ENCODE measurements around the gene NCDN.

The NCDN gene

DNA sequence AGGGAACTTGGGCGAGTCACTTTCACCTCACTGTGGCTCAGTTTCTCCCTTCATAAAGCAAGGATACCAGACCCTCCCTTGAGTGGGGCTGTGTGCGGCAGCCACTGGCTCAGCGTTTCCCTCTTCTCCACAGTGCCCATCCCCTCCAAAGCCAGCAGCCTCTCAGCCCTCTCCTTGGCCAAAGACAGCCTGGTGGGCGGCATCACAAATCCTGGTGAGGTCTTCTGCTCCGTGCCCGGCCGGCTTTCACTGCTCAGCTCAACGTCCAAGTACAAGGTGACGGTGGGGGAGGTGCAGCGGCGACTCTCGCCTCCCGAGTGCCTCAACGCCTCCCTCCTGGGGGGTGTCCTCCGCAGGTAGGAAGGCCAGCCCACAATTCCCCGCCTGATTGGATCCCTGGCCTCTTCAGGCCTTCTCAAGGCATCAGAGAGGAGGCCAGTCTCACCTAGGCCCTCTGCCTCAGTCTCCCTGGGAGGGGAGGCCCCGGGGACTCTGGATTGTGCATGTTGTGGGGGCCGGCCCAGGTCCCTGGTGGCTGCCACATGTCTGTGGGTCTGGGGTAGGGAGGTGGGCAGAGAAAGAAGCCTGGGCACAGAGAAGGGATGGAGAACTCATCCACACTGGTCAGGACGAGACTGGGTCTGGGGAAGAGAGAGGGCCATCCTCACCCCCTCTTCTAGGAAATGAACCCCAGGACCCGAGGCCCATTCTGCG, 30.8 kb downstream of the NCDN start:
- TF ChIP-seq, protein P1, sequence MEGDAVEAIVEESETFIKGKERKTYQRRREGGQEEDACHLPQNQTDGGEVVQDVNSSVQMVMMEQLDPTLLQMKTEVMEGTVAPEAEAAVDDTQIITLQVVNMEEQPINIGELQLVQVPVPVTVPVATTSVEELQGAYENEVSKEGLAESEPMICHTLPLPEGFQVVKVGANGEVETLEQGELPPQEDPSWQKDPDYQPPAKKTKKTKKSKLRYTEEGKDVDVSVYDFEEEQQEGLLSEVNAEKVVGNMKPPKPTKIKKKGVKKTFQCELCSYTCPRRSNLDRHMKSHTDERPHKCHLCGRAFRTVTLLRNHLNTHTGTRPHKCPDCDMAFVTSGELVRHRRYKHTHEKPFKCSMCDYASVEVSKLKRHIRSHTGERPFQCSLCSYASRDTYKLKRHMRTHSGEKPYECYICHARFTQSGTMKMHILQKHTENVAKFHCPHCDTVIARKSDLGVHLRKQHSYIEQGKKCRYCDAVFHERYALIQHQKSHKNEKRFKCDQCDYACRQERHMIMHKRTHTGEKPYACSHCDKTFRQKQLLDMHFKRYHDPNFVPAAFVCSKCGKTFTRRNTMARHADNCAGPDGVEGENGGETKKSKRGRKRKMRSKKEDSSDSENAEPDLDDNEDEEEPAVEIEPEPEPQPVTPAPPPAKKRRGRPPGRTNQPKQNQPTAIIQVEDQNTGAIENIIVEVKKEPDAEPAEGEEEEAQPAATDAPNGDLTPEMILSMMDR (IDR thresholded peaks at IDR 0.05; ENCODE audit: extremely low read depth, missing control alignments): no peak
- DNase-seq (ENCODE audit: low spot score): no peak

DNA sequence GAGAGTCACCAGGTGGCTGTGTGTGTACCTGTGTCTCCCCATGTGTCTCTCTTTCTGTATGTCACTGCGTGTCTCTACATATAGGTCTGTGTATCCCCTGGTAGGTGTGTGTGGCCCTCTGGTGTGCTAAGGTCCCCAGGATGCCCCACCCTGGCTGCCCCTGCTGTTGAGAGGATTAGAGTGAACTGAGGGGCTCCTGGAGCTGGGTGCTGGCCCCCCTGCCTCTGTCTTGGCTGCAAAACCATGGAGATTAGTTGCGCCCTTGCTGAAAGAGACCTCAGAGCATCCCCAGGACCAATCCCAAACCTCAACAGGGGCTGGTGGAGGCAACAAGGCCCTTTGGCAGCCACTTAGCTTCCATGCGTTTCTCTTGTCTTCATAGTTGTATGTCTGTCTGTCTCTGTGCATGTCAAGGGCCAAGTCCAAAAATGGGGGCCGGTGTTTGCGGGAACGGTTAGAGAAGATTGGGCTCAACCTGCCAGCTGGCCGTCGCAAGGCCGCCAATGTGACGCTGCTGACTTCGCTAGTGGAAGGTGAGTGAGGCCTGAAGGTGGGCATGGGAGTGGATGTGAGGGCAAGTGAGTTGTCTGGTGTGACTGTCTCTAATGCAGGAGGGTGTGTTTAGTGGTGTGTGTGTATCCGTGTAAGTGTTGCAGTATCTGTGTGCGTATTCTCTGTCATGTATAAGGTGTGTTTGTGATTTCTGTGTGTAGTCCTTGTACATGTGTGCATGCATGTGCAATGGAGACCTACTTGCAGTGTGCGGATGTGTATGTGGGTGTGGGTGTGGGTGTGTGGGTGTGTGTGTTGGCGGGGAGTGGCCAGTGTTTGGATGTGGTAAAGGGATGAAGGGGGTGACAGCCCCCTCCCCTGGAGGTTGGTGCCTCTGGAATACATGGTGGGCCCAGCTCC, 32.2 kb downstream of the NCDN start:
- TF ChIP-seq, protein P1 (IDR thresholded peaks at IDR 0.05; ENCODE audit: extremely low read depth, missing control alignments): no peak

DNA sequence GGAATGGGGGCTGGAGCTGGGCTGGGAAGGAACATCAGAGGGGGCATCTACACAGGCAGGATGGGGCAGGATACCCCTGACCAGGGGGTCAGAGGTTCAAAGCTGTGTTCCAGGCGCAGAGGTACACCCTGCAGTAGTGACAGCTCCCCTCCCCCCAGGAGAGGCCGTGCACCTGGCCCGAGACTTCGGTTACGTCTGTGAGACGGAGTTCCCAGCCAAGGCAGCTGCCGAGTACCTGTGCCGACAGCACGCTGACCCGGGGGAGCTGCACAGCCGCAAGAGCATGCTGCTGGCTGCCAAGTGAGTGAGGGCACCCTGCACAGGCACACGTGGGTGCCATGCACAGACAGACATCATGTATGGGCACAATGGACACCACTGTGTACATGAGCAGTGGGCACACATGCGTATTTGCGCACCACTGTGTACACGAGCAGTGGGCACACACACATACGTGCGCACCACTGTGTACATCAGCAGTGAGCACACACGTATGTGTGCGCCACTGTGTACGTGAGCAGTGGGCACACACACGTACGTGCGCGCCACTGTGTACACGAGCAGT, 33.0 kb downstream of the NCDN start:
- TF ChIP-seq, protein P1 (IDR thresholded peaks at IDR 0.05; ENCODE audit: extremely low read depth, missing control alignments): no peak
- no peak for DNase-seq (ENCODE audit: low spot score)

More for the DNA sequence above, 32.2 kb downstream of the NCDN start:
- DNase-seq (ENCODE audit: low spot score): no peak

DNA sequence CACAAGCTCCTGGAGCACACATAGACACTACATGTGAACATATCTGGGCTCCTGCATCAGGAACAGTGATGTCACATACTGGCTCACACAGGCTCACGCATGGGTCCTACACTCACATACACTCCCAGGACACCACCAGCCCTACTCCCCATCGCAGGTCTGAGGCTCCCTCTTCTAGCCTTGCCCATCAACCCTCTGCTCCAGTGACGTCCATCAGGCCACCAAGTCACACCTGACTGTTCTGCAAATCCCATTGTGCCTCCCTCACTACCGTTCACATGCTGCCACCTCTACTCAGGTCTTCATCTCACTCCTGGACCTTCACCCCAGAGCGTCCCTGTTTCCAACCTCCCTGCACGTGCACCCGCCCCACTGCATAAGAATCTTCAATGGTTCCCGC, 33.6 kb downstream of the NCDN start:
- no peak for DNase-seq (ENCODE audit: low spot score)
- TF ChIP-seq, protein P1 (IDR thresholded peaks at IDR 0.05; ENCODE audit: extremely low read depth, missing control alignments): no peak

DNA sequence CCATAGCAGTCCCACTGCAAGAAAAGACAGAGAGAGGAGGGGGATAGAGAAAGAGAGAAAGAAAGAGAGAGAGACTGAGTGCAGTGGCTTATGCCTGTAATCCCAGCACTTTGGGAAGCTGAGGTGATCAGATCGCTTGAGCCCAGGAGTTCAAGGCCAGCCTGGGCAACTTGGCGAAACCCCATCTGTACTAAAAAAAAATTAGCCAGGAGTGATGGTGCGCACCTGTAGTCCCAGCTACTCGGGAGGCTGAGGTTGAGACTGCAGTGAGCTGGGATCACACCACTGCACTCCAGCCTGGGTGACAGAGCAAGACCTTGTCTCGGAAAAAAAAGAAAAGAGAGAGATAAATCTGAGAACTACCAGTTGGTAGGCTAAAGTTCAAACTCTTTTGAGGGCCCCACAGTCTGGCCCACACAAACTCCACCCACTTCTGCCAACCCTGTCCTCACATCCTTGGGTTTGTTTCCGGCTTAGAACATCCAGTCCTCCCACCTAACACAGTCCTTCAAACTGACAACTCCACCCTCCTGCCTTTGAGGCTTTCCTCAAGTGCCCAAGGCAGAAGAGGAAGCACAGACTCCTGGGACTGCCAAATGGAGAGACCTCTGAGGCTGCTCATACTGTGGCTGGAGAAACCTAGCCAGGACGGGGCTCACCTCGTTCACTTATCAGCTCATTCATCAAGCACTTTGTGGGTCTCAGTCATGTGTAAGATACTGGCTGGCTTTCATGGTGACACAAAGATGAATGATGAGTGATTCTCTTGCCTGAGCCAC, 35.6 kb downstream of the NCDN start:
- TF ChIP-seq, protein P1 (IDR thresholded peaks at IDR 0.05; ENCODE audit: extremely low read depth, missing control alignments): no peak
- no peak for DNase-seq (ENCODE audit: low spot score)

DNA sequence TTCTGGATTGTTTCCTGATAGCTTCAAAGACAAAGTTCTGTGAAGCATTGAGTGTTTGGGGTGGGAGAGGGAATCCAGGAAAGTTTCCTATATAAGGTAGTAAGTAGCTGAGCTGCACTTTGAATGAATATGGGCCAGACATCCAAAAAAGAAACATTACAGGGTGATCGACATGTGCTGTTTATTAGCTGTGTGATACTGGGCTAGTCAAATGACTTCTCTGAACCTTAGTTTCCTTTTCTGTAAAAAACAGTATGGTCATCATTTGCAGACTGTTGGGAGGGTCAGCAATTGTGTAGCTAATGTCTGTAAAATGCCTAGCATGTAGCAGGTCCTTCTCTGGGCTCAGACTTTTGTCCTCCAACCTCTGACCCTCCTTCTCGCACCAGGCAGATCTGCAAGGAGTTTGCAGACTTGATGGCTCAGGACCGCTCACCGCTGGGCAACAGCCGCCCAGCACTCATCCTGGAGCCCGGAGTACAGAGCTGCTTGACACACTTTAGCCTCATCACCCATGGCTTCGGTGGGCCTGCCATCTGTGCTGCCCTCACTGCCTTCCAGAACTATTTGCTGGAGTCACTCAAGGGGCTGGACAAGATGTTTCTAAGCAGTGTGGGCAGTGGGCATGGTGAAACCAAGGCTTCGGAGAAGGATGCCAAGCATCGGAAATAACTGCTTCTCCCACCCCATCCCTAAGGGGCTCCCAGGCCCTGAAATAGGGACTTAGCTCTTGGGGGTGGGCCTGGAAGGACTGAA, 36.6 kb downstream of the NCDN start:
- no peak for DNase-seq (ENCODE audit: low spot score)
- TF ChIP-seq, protein P1 (IDR thresholded peaks at IDR 0.05; ENCODE audit: extremely low read depth, missing control alignments): no peak
